OCI-LY1 (cell line): Measurements from ENCODE around the gene COX10.

Source experiments
- H2AFZ ChIP-seq: fragments of 200-600 bp; sonication (generic), shearing (Covaris generic); 2 replicates; pipeline ENCODE4 v1.6.0; 2014; ENCODE audit warnings: antibody characterized with exemption, mild to moderate bottlenecking, low read length
- H3F3A ChIP-seq: fragments of 200-600 bp; sonication (generic), shearing (Covaris generic); 2 replicates; pipeline ENCODE4 v1.6.0; 2014; ENCODE audit warnings: mild to moderate bottlenecking, antibody characterized with exemption, low read length, moderate library complexity; ENCODE audit not compliant: insufficient read depth
- H3K27ac ChIP-seq: fragments of 200-600 bp; sonication (generic); 2 replicates; pipeline ENCODE4 v1.5.1; 2014; ENCODE audit warnings: low read length, mixed run types, mild to moderate bottlenecking, low read depth; ENCODE audit not compliant: poor library complexity, severe bottlenecking
- H3K27me3 ChIP-seq: fragments of 200-600 bp; sonication (generic); 2 replicates; pipeline ENCODE4 v1.6.0; 2014; ENCODE audit warnings: antibody characterized with exemption, mild to moderate bottlenecking, low read length, moderate library complexity; ENCODE audit not compliant: insufficient read depth
- H3K36me3 ChIP-seq: fragments of 200-600 bp; sonication (generic); 2 replicates; pipeline ENCODE4 v1.6.1; 2014; ENCODE audit warnings: mild to moderate bottlenecking, antibody characterized with exemption, low read length, moderate library complexity, mixed read lengths; ENCODE audit not compliant: insufficient read depth
- H3K4me1 ChIP-seq: fragments of 200-600 bp; sonication (generic); 2 replicates; pipeline ENCODE4 v1.5.1; 2014; ENCODE audit warnings: mild to moderate bottlenecking, low read length, moderate library complexity; ENCODE audit not compliant: insufficient read depth, severe bottlenecking
- H3K4me2 ChIP-seq: fragments of 200-600 bp; sonication (generic), shearing (Covaris generic); 2 replicates; pipeline ENCODE4 v1.6.1; 2014; ENCODE audit warnings: low read length
- H3K4me3 ChIP-seq: fragments of 200-600 bp; sonication (generic); 2 replicates; pipeline ENCODE4 v1.5.1; 2014; ENCODE audit warnings: low read length, low read depth, mild to moderate bottlenecking, mixed read lengths; ENCODE audit not compliant: poor library complexity, severe bottlenecking
- H3K79me2 ChIP-seq: fragments of 200-600 bp; shearing (Covaris generic); 2 replicates; pipeline ENCODE4 v1.6.1; 2016; ENCODE audit warnings: mixed run types, low read length, mixed read lengths; ENCODE audit not compliant: insufficient read depth
- H3K9ac ChIP-seq: fragments of 200-600 bp; sonication (generic), shearing (Covaris generic); 2 replicates; pipeline ENCODE4 v1.6.1; 2014; ENCODE audit warnings: mild to moderate bottlenecking, low read length, mixed read lengths
- H3K9me2 ChIP-seq: fragments of 200-600 bp; sonication (generic), shearing (Covaris generic); 2 replicates; pipeline ENCODE4 v1.6.1; 2014; ENCODE audit warnings: low read depth, mild to moderate bottlenecking, low read length, mixed read lengths
- H3K9me3 ChIP-seq: fragments of 200-600 bp; shearing (Covaris generic); 2 replicates; pipeline ENCODE4 v1.6.1; 2014; ENCODE audit warnings: low read length, mixed read lengths
- H4K20me1 ChIP-seq: fragments of 200-600 bp; sonication (generic), shearing (Covaris generic); 2 replicates; pipeline ENCODE4 v1.6.0; 2016; ENCODE audit warnings: mild to moderate bottlenecking, low read length; ENCODE audit not compliant: insufficient read depth
- CTCF ChIP-seq: fragments of 200-600 bp; sonication (generic), shearing (Covaris generic); IDR thresholded peaks from 2 replicates; pipeline ENCODE4 v1.5.1; 2017; ENCODE audit warnings: mild to moderate bottlenecking, antibody characterized with exemption, low read length, moderate library complexity, mixed read lengths
- EZH2 ChIP-seq: fragments of 200-600 bp; sonication (generic), shearing (Covaris generic); IDR thresholded peaks from 2 replicates; pipeline ENCODE4 v1.8.0; 2017; ENCODE audit warnings: borderline replicate concordance, mixed run types, mild to moderate bottlenecking, antibody characterized with exemption, low read length, moderate library complexity, mixed read lengths

COX10 gene

GRCh38 chr17:14033166-14033565, 36.1 kb upstream of the COX10 start:
- Histone ChIP-seq H3K79me2 (no peaks in the 10 kb centered on the region), H3K9me2 (no peaks in the 10 kb centered on the region), H3K27ac (no peak overlapping the region)

GRCh38 chr17:14037453-14037852, 31.9 kb upstream of the COX10 start:
- H3K36me3 ChIP-seq, result peaks cover 31% of the 10 kb centered on the region
- TF ChIP-seq EZH2 (no peak), CTCF (no peak)
- H3K4me3 ChIP-seq, result no peak overlapping the region
- H4K20me1 ChIP-seq, result no peaks in the 10 kb centered on the region
- no peaks in the 10 kb centered on the region for H3K9me3 ChIP-seq
- H3K9me2 ChIP-seq, result no peaks in the 10 kb centered on the region
- no peak overlapping the region for H3K4me2 ChIP-seq
- no peaks in the 10 kb centered on the region for H3K4me1 ChIP-seq
- no peak overlapping the region for H3K27ac ChIP-seq
- H3K9ac ChIP-seq, result no peak overlapping the region
- no peak overlapping the region for H2AFZ ChIP-seq
- no peaks in the 10 kb centered on the region for H3K79me2 ChIP-seq
- no peaks in the 10 kb centered on the region for H3F3A ChIP-seq
- no peaks in the 10 kb centered on the region for H3K27me3 ChIP-seq

More at GRCh38 chr17:14033166-14033565, 36.1 kb upstream of the COX10 start:
- TF ChIP-seq EZH2 (no peak), CTCF (no peak)
- Histone ChIP-seq H3K36me3 (peaks cover 41% of the 10 kb centered on the region), H3F3A (no peaks in the 10 kb centered on the region), H3K9me3 (no peaks in the 10 kb centered on the region), H3K9ac (no peak overlapping the region), H3K27me3 (no peaks in the 10 kb centered on the region), H2AFZ (no peak overlapping the region), H4K20me1 (no peaks in the 10 kb centered on the region), H3K4me2 (no peak overlapping the region), H3K4me3 (no peak overlapping the region), H3K4me1 (no peaks in the 10 kb centered on the region)

- H3K79me2 ChIP-seq, result no peaks in the 10 kb centered on the region
- H3K36me3 ChIP-seq, result peaks cover 24% of the 10 kb centered on the region
- no peaks in the 10 kb centered on the region for H3F3A ChIP-seq
- H4K20me1 ChIP-seq, result no peaks in the 10 kb centered on the region
- no peaks in the 10 kb centered on the region for H3K9me2 ChIP-seq
- no peak overlapping the region for H2AFZ ChIP-seq
- H3K9me3 ChIP-seq, result no peaks in the 10 kb centered on the region
- H3K27ac ChIP-seq, result no peak overlapping the region
- no peaks in the 10 kb centered on the region for H3K4me1 ChIP-seq
- no peak overlapping the region for H3K4me2 ChIP-seq
- no peak overlapping the region for H3K4me3 ChIP-seq
- H3K27me3 ChIP-seq, result no peaks in the 10 kb centered on the region
- no peak overlapping the region for H3K9ac ChIP-seq
- TF ChIP-seq EZH2 (no peak), CTCF (no peak)
Measured at GRCh38 chr17:14038206-14038605, 31.1 kb upstream of the COX10 start.
